ENCODE measurements around the gene CHST11. TPM values are rescaled to one million over a fixed set of nuclear protein-coding genes. Genes with fewer than 3 reads are reported as not detected.

The CHST11 gene
- total RNA-seq, 1 experiment from 2014 or later: 1.1 TPM

DNA sequence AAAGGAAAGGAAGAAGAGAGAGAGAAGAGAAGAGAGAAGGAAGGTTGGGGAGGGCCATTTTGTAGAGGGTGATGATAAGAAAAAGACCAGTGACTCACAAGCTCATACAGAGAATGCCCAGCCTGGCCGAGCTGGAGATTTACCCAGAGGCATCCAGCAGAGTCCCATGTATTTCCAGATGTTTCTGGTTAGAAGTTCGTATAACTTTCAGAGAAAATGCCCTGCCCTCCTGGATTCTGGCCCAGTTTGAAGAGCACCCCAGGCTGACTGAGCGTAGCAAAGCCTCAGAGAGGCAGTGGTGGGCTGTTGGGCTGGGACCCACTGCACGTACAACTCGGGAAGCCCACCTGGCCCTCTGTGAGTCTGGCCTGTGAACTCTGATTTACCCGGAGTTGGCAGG, 279.6 kb downstream of the CHST11 start:
- TF ChIP-seq, protein P1, sequence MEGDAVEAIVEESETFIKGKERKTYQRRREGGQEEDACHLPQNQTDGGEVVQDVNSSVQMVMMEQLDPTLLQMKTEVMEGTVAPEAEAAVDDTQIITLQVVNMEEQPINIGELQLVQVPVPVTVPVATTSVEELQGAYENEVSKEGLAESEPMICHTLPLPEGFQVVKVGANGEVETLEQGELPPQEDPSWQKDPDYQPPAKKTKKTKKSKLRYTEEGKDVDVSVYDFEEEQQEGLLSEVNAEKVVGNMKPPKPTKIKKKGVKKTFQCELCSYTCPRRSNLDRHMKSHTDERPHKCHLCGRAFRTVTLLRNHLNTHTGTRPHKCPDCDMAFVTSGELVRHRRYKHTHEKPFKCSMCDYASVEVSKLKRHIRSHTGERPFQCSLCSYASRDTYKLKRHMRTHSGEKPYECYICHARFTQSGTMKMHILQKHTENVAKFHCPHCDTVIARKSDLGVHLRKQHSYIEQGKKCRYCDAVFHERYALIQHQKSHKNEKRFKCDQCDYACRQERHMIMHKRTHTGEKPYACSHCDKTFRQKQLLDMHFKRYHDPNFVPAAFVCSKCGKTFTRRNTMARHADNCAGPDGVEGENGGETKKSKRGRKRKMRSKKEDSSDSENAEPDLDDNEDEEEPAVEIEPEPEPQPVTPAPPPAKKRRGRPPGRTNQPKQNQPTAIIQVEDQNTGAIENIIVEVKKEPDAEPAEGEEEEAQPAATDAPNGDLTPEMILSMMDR (IDR thresholded peaks at IDR 0.05; ENCODE audit: unreplicated experiment): no peak
- BruUV-seq (replicated peaks): no TSS peak
- H3K4me3 Mint-ChIP-seq (ENCODE audit: low read depth, unreplicated experiment): no peak overlapping the region
- H3K4me1 Mint-ChIP-seq (ENCODE audit: low read depth, unreplicated experiment): no peaks in the 10 kb centered on the region
- no peaks in the 10 kb centered on the region for H3K9me3 Mint-ChIP-seq (ENCODE audit: low read depth, unreplicated experiment)
- CTCF ChIA-PET: no interaction called here
- H3K27ac Mint-ChIP-seq (ENCODE audit: unreplicated experiment): no peak overlapping the region
- H3K36me3 Mint-ChIP-seq (ENCODE audit: insufficient read depth, unreplicated experiment): no peaks in the 10 kb centered on the region
- intact Hi-C loops (cut with micrococcal nuclease; ENCODE audit: unreplicated experiment): no loop called here
- DNase-seq: no peak
- H3K27me3 Mint-ChIP-seq (ENCODE audit: unreplicated experiment): peaks cover 68% of the 10 kb centered on the region

DNA sequence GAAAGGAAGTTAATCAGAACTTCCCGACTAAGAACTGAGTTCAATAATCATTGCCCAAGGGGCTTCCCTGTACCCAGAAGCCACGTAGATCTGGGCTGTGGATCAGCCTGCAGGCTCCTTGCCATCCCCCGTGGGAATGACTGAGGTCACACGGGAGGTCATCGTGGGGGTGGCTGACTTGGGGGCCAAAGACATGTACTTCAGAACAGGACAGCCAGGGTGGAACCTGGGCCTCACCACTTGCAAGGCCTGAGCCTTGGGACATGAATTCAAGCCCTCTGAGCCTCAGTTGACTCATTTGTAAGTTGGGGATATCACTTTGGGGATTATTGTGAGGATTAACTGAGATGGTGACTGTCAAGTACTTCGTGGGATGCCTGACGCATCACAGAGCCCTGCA, 280.4 kb downstream of the CHST11 start:
- TF ChIP-seq, protein P1 (IDR thresholded peaks at IDR 0.05; ENCODE audit: unreplicated experiment): no peak
- no TSS peak for BruUV-seq (replicated peaks)
- Mint-ChIP-seq H3K27ac (ENCODE audit: unreplicated experiment) (no peak overlapping the region), H3K9me3 (ENCODE audit: low read depth, unreplicated experiment) (no peaks in the 10 kb centered on the region), H3K4me1 (ENCODE audit: low read depth, unreplicated experiment) (no peaks in the 10 kb centered on the region), H3K27me3 (ENCODE audit: unreplicated experiment) (peaks cover 67% of the 10 kb centered on the region), H3K4me3 (ENCODE audit: low read depth, unreplicated experiment) (no peak overlapping the region), H3K36me3 (ENCODE audit: insufficient read depth, unreplicated experiment) (no peaks in the 10 kb centered on the region)
- intact Hi-C loops (cut with micrococcal nuclease; ENCODE audit: unreplicated experiment): no loop called here
- CTCF ChIA-PET: no interaction called here
- no peak for DNase-seq

DNA sequence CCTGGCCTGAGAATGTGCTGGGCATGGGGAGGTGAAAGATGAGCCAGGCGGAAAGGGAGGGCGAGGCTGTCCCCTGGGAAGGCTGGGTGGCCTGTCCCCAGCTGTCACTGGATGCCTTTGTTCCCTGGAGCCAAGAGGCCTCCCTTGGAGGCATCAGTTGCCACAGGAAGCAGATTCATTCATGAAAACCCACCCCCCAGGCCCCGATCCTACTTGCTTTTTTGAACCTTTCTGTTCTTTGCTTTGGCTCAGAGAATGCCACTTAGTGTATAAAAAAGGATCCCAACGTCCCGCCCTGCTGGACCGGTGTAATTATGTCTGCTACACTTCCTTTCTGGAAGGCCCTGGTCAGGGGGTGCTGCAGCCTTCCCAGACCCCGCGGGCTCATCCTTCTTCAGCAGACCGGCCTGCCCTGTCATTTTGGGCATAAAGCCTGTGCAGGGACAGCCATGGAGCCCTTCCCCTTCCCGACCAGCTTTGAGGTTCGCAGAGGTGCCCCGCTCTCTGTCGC, 281.1 kb downstream of the CHST11 start:
- intact Hi-C loops (cut with micrococcal nuclease; ENCODE audit: unreplicated experiment): no loop called here
- no peak overlapping the region for H3K4me3 Mint-ChIP-seq (ENCODE audit: low read depth, unreplicated experiment)
- H3K27ac Mint-ChIP-seq (ENCODE audit: unreplicated experiment): no peak overlapping the region
- CTCF ChIA-PET: no interaction called here
- no TSS peak for BruUV-seq (replicated peaks)
- no peaks in the 10 kb centered on the region for H3K36me3 Mint-ChIP-seq (ENCODE audit: insufficient read depth, unreplicated experiment)
- TF ChIP-seq, protein P1 (IDR thresholded peaks at IDR 0.05; ENCODE audit: unreplicated experiment): no peak
- H3K27me3 Mint-ChIP-seq (ENCODE audit: unreplicated experiment): peaks cover 70% of the 10 kb centered on the region
- no peak for DNase-seq
- H3K4me1 Mint-ChIP-seq (ENCODE audit: low read depth, unreplicated experiment): no peaks in the 10 kb centered on the region
- no peaks in the 10 kb centered on the region for H3K9me3 Mint-ChIP-seq (ENCODE audit: low read depth, unreplicated experiment)

DNA sequence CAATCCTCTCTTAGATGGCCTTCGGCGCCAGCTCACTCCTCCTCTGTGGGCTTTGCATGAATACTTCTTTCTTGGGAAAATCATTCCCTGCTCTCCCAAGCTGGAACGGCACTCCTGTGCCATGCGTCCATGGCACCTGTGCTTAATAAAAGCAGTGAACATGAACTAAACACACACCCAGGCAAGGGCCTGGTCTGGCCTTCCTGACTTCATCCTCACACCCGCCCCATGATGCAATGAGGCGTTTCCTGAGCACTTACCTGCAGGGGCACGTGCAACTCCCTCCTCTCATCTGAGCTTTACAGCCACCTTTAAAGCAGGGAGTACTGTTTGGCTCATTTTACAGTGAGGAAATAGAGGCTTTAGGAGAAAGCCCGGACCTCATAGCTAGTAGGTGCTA, 281.6 kb downstream of the CHST11 start:
- Mint-ChIP-seq H3K4me3 (ENCODE audit: low read depth, unreplicated experiment) (no peak overlapping the region), H3K27me3 (ENCODE audit: unreplicated experiment) (peaks cover 72% of the 10 kb centered on the region), H3K4me1 (ENCODE audit: low read depth, unreplicated experiment) (no peaks in the 10 kb centered on the region), H3K36me3 (ENCODE audit: insufficient read depth, unreplicated experiment) (no peaks in the 10 kb centered on the region), H3K9me3 (ENCODE audit: low read depth, unreplicated experiment) (no peaks in the 10 kb centered on the region), H3K27ac (ENCODE audit: unreplicated experiment) (no peak overlapping the region)
- intact Hi-C loops (cut with micrococcal nuclease; ENCODE audit: unreplicated experiment): no loop called here
- no TSS peak for BruUV-seq (replicated peaks)
- TF ChIP-seq, protein P1 (IDR thresholded peaks at IDR 0.05; ENCODE audit: unreplicated experiment): no peak
- CTCF ChIA-PET: interaction anchor here (0.6 kb wide), 2 partner anchors 18 to 42 kb away, joined by 3 read pairs; no protein-coding TSS in a partner anchor
- DNase-seq: no peak
